OCI-M2 (cell line): ENCODE measurements around the gene TMEM259.

Experiments
- DNase-seq: peaks from one replicate; lab custom pipeline; 2025; ENCODE audit not compliant: unreplicated experiment; lab: John Stamatoyannopoulos, UW

TMEM259 gene

DNA sequence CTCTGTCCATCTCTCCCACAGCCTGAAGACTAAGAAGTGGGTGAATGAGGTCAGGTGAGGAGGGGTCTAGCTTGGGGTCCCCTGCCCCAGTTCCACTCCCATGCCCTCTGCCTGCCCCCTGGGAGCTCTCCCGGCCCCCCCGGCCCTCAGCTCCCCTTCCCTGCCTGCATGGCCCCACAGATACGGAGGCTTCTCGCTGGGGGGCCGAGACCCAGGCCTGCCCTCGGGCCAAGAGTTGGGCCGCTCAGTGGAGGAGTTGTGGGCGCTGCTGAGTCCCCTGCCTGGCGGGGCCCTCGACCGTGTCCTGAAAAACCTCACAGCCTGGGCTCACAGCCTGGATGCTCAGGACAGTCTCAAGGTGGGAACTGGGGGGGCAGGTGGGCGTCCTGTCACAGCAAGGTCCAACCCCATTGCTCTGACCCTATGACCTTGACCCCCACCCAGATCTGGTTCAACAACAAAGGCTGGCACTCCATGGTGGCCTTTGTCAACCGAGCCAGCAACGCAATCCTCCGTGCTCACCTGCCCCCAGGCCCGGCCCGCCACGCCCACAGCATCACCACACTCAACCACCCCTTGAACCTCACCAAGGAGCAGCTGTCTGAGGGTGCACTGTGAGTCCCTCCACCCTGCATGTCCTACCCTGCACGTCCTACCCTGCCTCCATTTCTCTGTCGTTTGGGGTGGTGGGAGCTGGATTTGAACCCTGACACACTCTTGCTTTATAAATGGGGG is 35.1 kb upstream of the TMEM259 start:
- no peak for DNase-seq

DNA sequence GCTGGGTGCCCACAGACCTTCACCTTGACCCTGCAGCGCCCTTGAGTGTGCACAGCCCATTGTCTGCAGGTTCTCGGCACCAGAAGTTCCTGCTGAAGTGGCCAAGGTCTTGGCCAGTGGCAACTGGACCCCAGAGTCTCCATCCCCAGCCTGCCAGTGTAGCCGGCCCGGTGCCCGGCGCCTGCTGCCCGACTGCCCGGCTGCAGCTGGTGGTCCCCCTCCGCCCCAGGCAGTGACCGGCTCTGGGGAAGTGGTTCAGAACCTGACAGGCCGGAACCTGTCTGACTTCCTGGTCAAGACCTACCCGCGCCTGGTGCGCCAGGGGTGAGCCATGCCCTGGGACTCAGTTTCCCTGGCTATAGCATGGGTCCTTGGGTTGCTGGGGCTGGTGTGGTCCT is 34.1 kb upstream of the TMEM259 start:
- DNase-seq, result no peak

DNA sequence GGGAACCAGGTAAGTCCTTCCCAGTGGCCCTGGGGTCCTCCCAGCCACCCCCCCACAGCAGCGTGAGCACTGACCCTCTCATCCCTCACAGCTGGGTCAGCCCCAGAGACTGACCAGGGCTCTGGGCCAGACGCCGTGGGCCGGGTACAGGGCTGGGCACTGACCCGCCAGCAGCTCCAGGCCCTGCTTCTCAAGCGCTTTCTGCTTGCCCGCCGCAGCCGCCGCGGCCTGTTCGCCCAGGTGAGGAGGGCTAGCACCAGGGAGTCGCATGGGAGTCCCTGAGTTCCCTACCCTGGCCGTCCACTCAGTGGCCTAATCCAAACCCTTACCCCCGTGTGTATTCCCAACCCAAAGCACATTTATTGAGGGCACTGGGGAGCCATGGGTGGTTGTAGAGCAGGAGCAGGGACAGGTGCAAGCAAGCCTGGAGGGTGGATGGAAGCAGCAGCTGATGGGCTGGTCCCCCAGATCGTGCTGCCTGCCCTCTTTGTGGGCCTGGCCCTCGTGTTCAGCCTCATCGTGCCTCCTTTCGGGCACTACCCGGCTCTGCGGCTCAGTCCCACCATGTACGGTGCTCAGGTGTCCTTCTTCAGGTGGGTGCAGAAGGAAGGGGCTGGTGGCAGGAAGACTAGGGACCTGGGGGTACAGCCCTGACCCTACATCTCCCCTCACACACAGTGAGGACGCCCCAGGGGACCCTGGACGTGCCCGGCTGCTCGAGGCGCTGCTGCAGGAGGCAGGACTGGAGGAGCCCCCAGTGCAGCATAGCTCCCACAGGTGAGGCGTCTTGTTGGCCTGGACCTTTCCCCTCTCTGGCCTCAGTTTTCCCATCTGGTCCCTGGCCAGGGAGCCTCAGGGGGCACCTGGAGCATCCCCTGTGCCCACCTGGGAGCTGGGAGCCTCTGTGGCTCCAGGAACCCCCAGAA is 33.4 kb upstream of the TMEM259 start:
- DNase-seq, result no peak

DNA sequence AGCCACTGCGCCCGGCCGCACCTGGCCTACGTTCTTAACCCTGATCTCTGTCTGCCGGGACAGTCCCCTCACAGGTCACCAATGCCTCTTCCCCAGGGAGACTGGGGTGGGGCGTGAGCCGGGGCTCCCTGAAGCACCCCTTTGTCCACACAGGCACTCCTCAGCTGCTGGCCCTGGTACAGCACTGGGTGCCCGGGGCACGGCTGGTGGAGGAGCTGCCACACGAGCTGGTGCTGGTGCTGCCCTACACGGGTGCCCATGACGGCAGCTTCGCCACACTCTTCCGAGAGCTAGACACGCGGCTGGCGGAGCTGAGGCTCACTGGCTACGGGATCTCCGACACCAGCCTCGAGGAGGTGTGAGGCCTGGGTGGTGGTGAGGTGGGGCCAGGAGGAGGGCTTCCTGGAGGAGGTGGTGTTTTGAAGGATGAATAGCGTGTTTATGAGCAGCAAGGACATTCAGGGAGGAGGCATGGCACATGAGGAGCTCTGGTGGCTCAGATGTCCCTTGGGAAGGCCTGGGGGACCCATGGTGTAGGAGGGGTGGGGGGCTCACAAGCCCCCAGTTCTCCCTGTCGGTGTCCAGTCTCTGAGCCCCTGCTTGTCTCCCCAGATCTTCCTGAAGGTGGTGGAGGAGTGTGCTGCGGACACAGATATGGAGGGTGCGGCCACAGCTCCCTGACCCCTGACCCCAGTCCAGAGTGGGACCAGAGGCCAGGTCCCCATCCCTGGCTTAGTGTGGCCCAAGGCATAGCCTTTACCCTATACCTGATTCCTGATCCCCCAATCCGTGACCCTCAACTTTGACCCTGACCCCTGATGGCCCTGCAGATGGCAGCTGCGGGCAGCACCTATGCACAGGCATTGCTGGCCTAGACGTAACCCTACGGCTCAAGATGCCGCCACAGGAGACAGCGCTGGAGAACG is 32.5 kb upstream of the TMEM259 start:
- no peak for DNase-seq

DNA sequence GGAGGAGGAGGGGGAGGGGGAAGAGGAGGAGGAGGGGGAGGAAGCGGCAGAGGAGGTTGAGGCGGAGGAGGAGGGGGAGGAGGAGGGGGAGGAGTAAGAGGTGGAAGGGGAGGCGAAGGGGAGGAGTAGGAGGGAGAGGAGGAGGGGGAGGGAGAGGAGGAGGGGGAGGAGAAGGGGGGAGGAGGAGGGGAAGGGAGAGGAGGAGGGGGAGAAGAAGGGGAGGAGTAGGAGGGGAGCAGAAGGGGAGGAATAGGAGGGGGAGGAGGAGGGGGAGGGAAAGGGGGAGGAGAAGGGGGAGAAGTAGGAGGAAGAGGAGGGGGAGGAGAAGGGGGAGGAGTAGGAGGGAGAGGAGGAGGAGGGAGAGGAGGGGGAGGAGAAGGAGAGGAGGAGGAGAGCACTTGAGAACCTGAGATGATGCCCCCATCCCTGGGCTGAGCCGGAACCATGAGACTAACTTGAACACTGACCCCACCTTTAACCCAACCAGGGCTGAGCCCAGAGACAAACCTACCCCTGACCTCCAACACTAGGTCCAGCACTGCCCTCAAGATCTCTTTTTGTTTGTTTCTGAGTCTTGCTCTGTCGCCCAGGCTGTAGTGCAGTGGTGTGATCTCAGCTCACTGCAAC is 31.5 kb upstream of the TMEM259 start:
- no peak for DNase-seq

DNA sequence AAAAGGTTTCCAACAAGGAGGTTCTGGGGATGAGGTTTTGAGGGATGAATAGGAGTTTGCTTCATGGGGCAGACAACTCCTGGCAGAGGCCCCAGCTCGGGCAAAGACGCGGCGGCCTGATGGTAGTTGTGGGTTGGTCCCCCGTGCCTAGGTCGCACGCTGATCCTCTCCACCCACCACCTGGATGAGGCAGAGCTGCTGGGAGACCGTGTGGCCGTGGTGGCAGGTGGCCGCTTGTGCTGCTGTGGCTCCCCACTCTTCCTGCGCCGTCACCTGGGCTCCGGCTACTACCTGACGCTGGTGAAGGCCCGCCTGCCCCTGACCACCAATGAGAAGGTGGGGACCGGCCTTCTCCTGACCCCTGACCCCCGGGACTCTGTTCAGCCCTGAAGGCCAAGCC is 30.9 kb upstream of the TMEM259 start:
- DNase-seq, result no peak

DNA sequence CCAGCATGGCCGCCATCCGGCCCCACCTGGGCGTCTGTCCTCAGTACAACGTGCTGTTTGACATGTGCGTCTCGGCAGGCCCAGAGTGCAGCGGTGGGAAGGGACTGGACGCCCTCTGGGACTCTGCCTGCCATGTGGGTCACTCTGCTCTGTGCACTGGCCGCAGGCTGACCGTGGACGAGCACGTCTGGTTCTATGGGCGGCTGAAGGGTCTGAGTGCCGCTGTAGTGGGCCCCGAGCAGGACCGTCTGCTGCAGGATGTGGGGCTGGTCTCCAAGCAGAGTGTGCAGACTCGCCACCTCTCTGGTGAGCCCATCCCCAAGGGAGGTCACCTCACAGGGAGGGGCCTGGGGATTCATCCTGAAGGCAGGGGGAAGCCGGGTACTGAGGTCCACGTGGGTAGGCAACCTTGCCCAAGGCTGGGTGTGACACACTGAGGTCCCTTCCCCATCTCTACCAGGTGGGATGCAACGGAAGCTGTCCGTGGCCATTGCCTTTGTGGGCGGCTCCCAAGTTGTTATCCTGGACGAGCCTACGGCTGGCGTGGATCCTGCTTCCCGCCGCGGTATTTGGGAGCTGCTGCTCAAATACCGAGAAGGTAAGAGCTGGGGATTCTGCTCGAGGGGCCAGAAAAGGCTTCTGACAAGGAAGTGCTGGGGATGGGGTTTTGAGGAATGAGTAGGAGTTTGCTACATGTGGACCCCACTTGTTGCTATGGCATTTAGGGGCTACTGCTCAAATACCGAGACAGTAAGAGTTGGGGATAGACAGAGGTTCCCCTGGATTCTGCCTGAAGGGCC is 30.3 kb upstream of the TMEM259 start:
- no peak for DNase-seq

DNA sequence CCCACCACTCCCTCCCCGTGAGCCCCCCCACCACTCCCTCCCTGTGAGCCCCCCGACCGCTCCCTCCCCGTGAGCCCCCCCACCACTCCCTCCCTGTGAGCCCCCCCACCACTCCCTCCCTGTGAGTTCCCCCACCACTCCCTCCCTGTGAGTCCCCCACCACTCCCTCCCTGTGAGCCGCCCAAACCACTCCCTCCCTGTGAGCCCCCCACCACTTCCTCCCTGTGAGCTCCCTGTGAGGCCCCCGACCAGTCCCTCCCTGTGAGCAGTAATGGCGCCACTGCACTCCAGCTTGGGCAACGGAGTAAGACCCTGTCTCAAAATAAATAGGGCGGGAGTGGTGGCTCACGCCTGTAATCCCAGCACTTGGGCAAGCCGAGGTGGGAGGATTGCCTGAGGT is 28.9 kb upstream of the TMEM259 start:
- no peak for DNase-seq

DNA sequence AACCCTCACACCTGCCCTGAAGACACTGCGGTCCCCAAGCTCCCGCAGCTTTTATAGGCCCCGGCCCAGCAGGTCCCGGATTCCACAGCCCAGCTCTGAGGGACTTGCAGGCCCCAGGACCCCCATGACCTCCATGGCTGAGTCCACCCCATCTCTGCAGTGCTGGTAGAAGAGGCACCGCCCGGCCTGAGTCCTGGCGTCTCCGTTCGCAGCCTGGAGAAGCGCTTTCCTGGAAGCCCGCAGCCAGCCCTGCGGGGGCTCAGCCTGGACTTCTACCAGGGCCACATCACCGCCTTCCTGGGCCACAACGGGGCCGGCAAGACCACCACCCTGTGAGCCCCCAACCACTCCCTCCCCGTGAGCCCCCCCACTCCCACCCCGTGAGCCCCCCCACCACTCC is 28.2 kb upstream of the TMEM259 start:
- no peak for DNase-seq

DNA sequence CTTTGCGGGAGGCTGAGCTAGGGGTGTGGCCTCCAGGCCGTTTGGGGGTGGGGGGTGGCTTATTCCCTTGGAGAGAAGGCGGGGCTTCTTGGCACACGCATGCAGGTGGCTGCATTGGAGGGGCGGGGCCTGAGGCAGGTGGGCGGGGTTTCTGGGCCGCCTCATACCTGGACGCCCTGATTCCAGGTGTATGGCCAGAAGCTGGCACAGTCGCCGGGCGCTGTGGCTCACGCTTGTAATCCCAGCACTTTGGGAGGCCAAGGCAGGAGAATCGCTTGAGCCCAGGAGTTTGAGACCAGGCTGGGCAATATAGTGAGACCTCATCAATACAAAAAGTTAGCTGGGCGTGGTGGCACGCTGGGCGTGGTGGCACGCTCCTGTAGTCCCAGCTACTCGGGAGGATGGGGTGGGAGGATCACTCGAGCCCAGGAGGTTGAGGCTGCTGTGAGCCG is 26.8 kb upstream of the TMEM259 start:
- DNase-seq, result no peak

DNA sequence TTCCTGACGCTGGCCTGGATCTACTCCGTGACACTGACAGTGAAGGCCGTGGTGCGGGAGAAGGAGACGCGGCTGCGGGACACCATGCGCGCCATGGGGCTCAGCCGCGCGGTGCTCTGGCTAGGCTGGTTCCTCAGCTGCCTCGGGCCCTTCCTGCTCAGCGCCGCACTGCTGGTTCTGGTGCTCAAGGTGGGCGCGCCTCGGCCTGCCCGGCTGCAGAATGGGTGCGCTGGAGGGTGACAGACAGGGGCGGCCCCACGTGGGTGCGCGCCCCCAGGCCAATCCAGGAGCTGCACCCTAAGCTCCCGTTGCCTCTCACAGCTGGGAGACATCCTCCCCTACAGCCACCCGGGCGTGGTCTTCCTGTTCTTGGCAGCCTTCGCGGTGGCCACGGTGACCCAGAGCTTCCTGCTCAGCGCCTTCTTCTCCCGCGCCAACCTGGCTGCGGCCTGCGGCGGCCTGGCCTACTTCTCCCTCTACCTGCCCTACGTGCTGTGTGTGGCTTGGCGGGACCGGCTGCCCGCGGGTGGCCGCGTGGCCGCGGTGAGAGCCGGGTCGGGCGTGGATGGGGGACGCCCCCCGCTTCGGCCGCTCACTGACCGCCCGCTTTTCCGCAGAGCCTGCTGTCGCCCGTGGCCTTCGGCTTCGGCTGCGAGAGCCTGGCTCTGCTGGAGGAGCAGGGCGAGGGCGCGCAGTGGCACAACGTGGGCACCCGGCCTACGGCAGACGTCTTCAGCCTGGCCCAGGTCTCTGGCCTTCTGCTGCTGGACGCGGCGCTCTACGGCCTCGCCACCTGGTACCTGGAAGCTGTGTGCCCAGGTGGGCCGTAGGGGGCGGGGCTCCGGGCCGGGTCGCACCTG is 26.1 kb upstream of the TMEM259 start:
- no peak for DNase-seq

DNA sequence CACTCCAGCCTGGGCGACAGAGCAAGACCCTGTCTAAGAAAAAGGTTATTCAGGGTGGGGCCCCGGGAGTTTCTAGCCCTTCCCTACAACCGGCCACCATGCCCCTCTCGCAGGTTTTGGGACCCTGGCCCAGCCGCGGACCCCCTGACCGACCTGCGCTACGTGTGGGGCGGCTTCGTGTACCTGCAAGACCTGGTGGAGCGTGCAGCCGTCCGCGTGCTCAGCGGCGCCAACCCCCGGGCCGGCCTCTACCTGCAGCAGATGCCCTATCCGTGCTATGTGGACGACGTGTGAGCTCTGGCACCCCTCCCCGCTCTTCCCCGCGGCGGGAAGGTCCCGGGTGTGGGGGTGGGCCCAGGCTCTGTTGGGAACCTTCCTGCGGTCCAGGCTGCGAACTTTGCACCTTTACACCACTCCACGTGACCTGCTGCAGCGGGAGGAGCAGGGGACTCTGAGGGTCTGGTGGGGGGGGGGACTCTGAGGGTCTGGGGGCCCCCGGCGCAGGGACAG is 25.2 kb upstream of the TMEM259 start:
- no peak for DNase-seq

DNA sequence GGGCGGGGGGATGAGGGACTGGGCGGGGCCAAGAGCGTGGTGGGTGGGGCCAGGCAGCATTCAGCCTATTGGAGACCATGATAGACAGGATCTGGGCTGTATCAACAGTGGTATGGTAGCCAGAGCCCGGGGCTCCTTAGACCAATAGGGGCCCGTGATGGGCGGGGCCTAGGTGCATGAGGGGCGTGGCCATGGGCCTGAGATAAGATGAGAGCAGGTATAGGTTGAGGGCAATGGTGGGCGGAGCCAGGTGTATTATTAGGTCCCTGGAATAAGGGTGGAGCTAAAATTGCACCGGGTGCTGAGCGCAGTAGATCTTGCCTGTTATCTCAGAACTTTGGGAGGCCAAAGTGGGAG is 24.3 kb upstream of the TMEM259 start:
- no peak for DNase-seq

DNA sequence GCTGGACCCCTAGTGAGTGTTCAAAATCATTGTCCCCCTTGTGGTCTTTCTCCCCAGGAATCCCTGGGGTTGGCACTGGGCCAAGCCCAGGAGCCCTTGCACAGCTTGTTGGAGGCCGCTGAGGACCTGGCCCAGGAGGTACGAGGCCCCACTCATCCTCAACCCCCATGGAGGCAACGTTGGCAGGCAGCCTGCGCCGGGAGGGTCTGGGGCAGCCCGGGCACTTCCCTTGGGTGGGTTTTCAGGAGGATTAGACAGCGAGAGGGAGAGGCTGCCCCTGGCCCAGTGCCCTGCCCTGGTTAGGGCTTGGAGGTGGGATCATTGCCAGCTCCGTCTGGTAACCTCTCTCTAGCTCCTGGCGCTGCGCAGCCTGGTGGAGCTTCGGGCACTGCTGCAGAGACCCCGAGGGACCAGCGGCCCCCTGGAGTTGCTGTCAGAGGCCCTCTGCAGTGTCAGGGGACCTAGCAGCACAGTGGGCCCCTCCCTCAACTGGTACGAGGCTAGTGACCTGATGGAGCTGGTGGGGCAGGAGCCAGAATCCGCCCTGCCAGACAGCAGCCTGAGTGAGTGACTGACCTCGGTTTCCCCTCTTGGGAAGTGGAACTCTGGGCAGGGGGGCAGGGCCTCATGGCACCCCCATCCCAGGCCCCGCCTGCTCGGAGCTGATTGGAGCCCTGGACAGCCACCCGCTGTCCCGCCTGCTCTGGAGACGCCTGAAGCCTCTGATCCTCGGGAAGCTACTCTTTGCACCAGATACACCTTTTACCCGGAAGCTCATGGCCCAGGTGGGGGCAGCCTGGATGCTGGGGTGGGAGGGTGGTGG is 22.0 kb upstream of the TMEM259 start:
- DNase-seq, result no peak

DNA sequence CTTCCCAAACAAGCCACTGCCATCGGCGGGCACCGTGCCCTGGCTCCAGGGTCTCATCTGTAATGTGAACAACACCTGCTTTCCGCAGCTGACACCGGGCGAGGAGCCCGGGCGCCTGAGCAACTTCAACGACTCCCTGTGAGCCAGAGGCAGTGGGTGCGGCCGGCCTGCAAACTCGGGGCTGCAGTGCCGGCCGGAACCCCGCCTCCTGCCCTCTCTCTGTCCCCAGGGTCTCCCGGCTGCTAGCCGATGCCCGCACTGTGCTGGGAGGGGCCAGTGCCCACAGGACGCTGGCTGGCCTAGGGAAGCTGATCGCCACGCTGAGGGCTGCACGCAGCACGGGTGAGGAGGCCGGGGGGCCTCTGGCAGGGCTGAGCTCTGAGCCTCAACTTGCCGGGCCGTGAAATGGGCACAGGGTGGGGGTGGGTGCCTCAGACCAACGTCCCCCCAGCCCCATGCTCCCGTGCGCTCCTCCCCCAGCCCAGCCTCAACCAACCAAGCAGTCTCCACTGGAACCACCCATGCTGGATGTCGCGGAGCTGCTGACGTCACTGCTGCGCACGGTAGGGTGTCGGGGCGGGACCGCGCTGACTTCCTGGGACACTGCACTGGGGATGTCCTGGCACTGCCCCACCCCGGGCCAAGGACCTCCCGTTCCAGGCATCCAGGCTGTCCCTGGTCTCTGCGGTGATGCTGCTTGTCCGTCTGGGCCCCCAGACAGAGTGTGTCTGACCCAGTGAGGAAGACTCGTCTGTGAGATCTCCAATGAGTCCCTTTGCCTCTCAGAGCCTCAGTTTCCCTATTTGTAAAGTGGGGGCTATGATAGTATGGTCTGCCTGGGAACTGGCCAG is 21.1 kb upstream of the TMEM259 start:
- DNase-seq, result no peak

DNA sequence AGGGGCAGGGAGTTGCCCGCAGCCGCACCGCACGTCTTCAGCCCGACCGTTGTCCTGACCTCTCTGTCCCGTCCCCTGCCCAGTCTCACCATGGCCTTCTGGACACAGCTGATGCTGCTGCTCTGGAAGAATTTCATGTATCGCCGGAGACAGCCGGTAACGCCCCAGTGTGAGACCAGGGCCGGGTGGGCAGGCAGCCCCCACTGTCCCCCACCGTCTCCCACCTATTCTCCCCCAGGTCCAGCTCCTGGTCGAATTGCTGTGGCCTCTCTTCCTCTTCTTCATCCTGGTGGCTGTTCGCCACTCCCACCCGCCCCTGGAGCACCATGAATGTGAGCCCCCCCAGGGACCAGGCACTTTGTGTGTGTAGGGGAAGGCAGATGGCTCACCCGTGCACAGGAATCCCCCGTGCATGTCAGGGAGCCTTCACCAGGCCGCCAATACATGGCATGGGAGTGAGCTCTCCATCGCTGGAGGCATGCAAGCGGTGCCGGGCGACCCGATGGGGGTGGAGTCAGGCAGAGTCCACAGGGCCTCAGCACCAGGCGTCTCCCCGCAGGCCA is 20.4 kb upstream of the TMEM259 start:
- no peak for DNase-seq
